Measurements from ENCODE around the gene IGF2BP3.

IGF2BP3 gene

DNA sequence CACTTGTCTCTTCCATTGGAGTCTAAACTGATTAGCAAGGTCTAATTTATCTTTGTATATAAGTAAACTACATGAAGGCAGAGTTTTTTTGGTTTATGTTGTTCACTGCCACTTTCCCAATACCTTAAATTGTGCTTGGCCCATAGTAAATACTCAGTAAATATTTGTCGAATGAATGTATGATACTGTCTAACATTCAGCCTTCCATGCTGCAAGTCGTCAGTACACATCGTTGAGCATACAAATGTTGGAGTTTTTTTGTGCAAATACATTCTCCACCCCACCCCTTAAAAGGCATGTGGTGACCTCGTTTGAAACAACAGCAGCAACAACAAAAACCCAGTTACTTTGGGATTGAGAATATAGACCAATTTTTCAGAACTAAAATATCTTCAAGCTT is 17.4 kb upstream of the IGF2BP3 start:
- POLR2A ChIA-PET: interaction anchor here (0.7 kb wide), 1 partner anchor 37 kb away, joined by 7 read pairs; no protein-coding TSS in a partner anchor
- no peak for DNase-seq (ENCODE audit: extremely low spot score)
- CTCF ChIA-PET: interaction anchor here (1.0 to 1.3 kb wide), 3 partner anchors 9 to 130 kb away, joined by 3 to 4 read pairs (median 3); no protein-coding TSS in a partner anchor
- TF ChIP-seq, protein P1, sequence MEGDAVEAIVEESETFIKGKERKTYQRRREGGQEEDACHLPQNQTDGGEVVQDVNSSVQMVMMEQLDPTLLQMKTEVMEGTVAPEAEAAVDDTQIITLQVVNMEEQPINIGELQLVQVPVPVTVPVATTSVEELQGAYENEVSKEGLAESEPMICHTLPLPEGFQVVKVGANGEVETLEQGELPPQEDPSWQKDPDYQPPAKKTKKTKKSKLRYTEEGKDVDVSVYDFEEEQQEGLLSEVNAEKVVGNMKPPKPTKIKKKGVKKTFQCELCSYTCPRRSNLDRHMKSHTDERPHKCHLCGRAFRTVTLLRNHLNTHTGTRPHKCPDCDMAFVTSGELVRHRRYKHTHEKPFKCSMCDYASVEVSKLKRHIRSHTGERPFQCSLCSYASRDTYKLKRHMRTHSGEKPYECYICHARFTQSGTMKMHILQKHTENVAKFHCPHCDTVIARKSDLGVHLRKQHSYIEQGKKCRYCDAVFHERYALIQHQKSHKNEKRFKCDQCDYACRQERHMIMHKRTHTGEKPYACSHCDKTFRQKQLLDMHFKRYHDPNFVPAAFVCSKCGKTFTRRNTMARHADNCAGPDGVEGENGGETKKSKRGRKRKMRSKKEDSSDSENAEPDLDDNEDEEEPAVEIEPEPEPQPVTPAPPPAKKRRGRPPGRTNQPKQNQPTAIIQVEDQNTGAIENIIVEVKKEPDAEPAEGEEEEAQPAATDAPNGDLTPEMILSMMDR (IDR thresholded peaks at IDR 0.05; ENCODE audit: control extremely low read depth, extremely low read depth, low read depth, missing control alignments): no peak

DNA sequence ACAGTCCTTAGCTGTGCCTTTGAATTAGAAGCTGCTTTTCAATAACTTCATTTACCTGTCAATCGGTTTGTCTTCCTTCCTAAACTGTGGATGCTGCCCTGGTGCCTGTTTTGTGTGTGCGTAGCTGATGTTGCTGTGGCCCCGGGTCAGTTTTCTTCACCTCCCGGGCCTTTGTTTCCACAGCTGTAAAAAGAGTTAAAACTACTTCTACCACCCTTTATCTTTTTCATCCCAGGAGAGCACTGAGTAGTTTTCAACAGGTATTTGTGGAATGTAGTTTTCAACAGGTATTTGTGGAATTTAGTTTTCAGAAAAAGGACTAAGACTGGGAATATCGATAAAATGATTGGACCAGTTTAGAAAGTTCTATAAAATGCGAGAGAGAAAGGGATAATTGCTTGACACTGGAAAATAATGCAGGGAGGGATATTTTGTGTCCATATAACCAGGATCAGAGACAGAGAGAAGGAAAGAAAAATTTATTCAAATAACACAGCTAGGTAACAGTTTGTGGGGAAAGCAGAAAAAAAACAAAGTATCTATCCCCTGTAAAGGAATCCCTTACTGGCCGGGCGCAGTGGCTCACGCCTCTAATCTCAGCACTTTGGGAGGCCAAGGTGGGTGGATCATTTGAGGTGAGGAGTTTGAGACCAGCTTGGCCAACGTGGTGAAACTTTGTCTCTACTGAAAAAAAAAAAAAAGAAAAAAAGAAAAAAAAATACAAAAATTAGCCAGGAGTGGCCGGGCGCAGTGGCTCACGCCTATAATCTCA is 15.9 kb upstream of the IGF2BP3 start:
- no peak for DNase-seq (ENCODE audit: extremely low spot score)
- CTCF ChIA-PET: interaction anchor here (0.7 to 1.5 kb wide), 2 partner anchors 8 to 12 kb away, joined by 3 read pairs; no protein-coding TSS in a partner anchor
- TF ChIP-seq, protein P1 (IDR thresholded peaks at IDR 0.05; ENCODE audit: control extremely low read depth, extremely low read depth, low read depth, missing control alignments): no peak
- POLR2A ChIA-PET: no interaction called here

DNA sequence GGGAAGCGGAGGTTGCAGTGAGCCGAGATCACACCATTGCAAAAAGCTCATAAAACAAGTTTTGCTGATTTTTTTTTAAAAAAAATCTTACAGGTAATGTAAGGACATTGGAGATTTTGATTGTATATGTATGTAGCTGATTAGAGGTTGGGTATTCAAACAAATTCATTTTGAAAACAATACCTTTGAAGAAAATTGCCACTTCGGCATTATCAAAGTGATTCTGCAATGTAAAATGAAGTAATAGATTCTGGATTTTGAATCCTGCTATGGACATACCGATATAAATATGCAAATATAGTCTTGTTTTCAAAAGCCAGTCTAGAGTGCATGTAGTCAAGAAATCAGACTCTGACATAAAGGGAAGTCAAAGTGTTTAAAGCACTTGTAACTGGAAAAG is 12.4 kb upstream of the IGF2BP3 start:
- POLR2A ChIA-PET: no interaction called here
- CTCF ChIA-PET: interaction anchor here (0.6 kb wide), 1 partner anchor 13 kb away, joined by 3 read pairs; no protein-coding TSS in a partner anchor

DNA sequence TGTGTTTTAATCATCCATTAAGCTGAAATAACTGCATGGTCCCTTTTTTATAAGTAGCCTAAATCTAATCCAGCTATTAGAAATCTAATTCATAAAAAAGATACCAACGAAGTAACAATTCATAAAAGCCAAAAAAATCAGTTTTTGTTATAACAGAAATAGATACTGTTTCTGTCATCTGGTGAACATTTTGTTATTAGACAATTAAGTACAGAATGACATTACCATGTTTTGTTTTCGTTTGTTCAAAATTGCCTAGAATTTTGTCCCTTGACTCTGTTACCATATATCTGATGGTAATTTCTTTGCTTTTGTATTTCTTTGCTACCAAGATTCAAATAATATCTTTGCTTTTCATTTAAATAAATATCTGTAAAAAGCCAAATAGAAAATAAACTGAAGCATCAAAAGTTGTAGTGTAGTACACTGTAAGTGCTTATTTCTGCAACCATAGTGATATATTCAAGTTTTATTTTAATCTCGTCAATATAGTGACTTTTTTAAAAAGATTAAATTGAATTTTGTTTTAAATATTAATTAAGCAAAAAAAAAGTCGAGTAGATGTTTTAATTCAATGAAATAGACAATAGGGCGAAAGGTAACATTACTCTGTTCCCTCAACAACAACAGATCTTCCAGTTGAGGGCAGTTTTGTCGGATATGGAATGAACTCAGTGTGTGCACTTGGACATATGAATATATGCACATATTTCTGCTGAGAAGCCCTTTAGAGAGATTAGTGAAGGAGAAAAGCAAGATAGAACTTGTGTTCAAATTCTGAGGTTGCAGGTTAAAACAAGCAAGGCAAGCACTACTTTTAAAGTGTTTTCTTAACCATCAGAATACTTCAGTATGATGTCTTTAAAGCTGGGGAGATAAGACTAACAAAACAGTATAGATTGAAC is 7.9 kb upstream of the IGF2BP3 start:
- ChIA-PET POLR2A (no interaction called here), CTCF (interaction anchor here (0.6 to 1.8 kb wide), 3 partner anchors 10 to 120 kb away, joined by 3 to 6 read pairs (median 3); no protein-coding TSS in a partner anchor)
- TF ChIP-seq, protein P1 (IDR thresholded peaks at IDR 0.05; ENCODE audit: control extremely low read depth, extremely low read depth, low read depth, missing control alignments): no peak
- DNase-seq (ENCODE audit: extremely low spot score): no peak

More for the DNA sequence above, 12.4 kb upstream of the IGF2BP3 start:
- TF ChIP-seq, protein P1 (IDR thresholded peaks at IDR 0.05; ENCODE audit: control extremely low read depth, extremely low read depth, low read depth, missing control alignments): no peak
- no peak for DNase-seq (ENCODE audit: extremely low spot score)

DNA sequence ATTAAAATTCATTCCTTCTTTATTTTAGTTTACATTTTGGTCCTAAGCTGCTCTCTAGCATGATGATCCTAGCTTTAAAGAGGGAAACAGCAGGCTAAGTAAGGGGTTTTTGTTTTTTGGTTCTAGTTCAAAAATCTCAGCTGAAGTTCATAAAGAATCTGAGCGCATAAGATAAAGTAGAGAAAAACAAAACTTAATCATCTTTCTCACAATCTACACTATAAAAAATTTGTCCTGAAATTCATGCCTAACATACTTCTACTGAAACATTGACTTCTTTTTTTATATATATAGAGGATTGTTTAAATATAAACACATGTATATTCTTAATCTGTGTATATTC is 6.8 kb upstream of the IGF2BP3 start:
- ChIA-PET CTCF (no interaction called here), POLR2A (no interaction called here)
- no peak for DNase-seq (ENCODE audit: extremely low spot score)
- TF ChIP-seq, protein P1 (IDR thresholded peaks at IDR 0.05; ENCODE audit: control extremely low read depth, extremely low read depth, low read depth, missing control alignments): no peak
